Ishikawa (cell line): ENCODE data around the gene MIA2.

Source experiments
- CEBPB ChIP-seq: IDR thresholded peaks from 2 replicates; pipeline ENCODE4 v1.6.1; 2012
- CREB1 ChIP-seq: IDR thresholded peaks from 2 replicates; pipeline ENCODE4 v1.6.1; 2012; ENCODE audit warnings: low read depth
- EGR1 ChIP-seq: IDR thresholded peaks from 2 replicates; pipeline ENCODE4 v1.6.1; 2012
- EP300 ChIP-seq: IDR thresholded peaks from 2 replicates; pipeline ENCODE4 v1.6.1; 2012; ENCODE audit warnings: borderline replicate concordance
- FOXM1 ChIP-seq: IDR thresholded peaks from 2 replicates; pipeline ENCODE4 v1.6.1; 2012; ENCODE audit warnings: low read depth, borderline replicate concordance
- MAX ChIP-seq: IDR thresholded peaks from 2 replicates; pipeline ENCODE4 v1.6.1; 2012
- NFIC ChIP-seq: IDR thresholded peaks from 2 replicates; pipeline ENCODE4 v1.6.1; 2012
- RAD21 ChIP-seq: IDR thresholded peaks from 2 replicates; pipeline ENCODE4 v1.6.1; 2012; ENCODE audit warnings: low read depth
- TAF1 ChIP-seq: IDR thresholded peaks from 2 replicates; pipeline ENCODE4 v1.6.1; 2012; ENCODE audit warnings: low read depth, mild to moderate bottlenecking
- TCF12 ChIP-seq: IDR thresholded peaks from 2 replicates; pipeline ENCODE4 v1.6.1; 2012; ENCODE audit warnings: low read depth
- TEAD4 ChIP-seq: IDR thresholded peaks from 2 replicates; pipeline ENCODE4 v1.6.1; 2012
- YY1 ChIP-seq: IDR thresholded peaks from 2 replicates; pipeline ENCODE4 v1.6.1; 2012; ENCODE audit warnings: low read depth
- ZBTB7A ChIP-seq: IDR thresholded peaks from 2 replicates; pipeline ENCODE4 v1.6.1; 2012; ENCODE audit warnings: low read depth
- TF ChIP-seq, protein P1 (sequence below): IDR thresholded peaks from 2 replicates; pipeline ENCODE4 v1.6.1; 2012
- TF ChIP-seq, protein P2 (sequence below): IDR thresholded peaks from 2 replicates; pipeline ENCODE4 v1.6.1; 2012; ENCODE audit warnings: low read depth, mild to moderate bottlenecking

MIA2 gene

GRCh38 chr14:39360316-39360715 lies 126.6 kb downstream of the MIA2 start:
- no peak for TF ChIP-seq TEAD4
- TF ChIP-seq MAX: no peak
- no peak for TF ChIP-seq FOXM1

GRCh38 chr14:39364509-39364908 lies 130.8 kb downstream of the MIA2 start:
- TF ChIP-seq EGR1: no peak
- no peak for TF ChIP-seq RAD21
- no peak for TF ChIP-seq TCF12
- TF ChIP-seq, protein P1, sequence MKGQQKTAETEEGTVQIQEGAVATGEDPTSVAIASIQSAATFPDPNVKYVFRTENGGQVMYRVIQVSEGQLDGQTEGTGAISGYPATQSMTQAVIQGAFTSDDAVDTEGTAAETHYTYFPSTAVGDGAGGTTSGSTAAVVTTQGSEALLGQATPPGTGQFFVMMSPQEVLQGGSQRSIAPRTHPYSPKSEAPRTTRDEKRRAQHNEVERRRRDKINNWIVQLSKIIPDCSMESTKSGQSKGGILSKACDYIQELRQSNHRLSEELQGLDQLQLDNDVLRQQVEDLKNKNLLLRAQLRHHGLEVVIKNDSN: no peak
- no peak for TF ChIP-seq ZBTB7A
- no peak for TF ChIP-seq TEAD4
- TF ChIP-seq MAX: no peak
- no peak for TF ChIP-seq EP300
- no peak for TF ChIP-seq CREB1

DNA sequence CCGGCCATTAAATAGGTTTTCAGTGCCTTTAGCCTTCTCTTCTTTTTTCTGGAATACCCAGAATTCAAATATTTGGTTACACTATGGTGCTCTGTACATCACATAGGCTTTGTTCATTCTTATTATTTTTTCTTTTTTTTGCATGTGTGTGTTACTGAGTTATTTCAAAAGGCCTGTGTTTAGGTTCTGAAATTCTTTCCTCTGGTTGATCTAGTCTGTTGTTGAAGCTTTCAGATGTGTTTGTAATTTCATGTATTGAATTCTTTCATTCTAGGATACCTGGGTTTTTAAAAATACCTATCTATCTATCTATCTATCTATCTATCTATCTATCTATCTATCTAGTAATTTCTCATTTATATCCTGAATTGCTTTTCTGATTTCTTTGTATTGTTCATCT lies 131.6 kb downstream of the MIA2 start:
- TF ChIP-seq FOXM1 (no peak), EP300 (no peak), YY1 (no peak), ZBTB7A (no peak), CREB1 (no peak), NFIC (no peak), MAX (no peak), TCF12 (no peak), CEBPB (no peak), TAF1 (no peak), EGR1 (no peak), RAD21 (no peak), TEAD4 (no peak)
- TF ChIP-seq, protein P2, sequence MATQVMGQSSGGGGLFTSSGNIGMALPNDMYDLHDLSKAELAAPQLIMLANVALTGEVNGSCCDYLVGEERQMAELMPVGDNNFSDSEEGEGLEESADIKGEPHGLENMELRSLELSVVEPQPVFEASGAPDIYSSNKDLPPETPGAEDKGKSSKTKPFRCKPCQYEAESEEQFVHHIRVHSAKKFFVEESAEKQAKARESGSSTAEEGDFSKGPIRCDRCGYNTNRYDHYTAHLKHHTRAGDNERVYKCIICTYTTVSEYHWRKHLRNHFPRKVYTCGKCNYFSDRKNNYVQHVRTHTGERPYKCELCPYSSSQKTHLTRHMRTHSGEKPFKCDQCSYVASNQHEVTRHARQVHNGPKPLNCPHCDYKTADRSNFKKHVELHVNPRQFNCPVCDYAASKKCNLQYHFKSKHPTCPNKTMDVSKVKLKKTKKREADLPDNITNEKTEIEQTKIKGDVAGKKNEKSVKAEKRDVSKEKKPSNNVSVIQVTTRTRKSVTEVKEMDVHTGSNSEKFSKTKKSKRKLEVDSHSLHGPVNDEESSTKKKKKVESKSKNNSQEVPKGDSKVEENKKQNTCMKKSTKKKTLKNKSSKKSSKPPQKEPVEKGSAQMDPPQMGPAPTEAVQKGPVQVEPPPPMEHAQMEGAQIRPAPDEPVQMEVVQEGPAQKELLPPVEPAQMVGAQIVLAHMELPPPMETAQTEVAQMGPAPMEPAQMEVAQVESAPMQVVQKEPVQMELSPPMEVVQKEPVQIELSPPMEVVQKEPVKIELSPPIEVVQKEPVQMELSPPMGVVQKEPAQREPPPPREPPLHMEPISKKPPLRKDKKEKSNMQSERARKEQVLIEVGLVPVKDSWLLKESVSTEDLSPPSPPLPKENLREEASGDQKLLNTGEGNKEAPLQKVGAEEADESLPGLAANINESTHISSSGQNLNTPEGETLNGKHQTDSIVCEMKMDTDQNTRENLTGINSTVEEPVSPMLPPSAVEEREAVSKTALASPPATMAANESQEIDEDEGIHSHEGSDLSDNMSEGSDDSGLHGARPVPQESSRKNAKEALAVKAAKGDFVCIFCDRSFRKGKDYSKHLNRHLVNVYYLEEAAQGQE: no peak
- TF ChIP-seq, protein P1: no peak

GRCh38 chr14:39366460-39367386 lies 133.0 kb downstream of the MIA2 start:
- TF ChIP-seq CREB1 (no peak), TAF1 (no peak), RAD21 (no peak), EP300 (no peak), CEBPB (no peak), FOXM1 (no peak), NFIC (no peak), EGR1 (no peak), TEAD4 (no peak), MAX (no peak), ZBTB7A (no peak)
- TF ChIP-seq, protein P1: no peak
- TF ChIP-seq, protein P2: no peak

- TF ChIP-seq, protein P1: no peak
- no peak for TF ChIP-seq ZBTB7A
- TF ChIP-seq FOXM1: no peak
- TF ChIP-seq TAF1: no peak
- no peak for TF ChIP-seq YY1
- TF ChIP-seq TEAD4: no peak
- TF ChIP-seq, protein P2: no peak
- TF ChIP-seq MAX: no peak
- TF ChIP-seq NFIC: no peak
- no peak for TF ChIP-seq CEBPB
- no peak for TF ChIP-seq EP300
- no peak for TF ChIP-seq RAD21
- no peak for TF ChIP-seq EGR1
- no peak for TF ChIP-seq CREB1
- no peak for TF ChIP-seq TCF12
Observed at GRCh38 chr14:39367387-39367751, 133.7 kb downstream of the MIA2 start.
